ENCODE measurements around the gene ACP5.
"Not testable (repeated sequence)": the region's sequence is repeated elsewhere in the genome, so short reads cannot be mapped to it uniquely, and the experiment has no call there.

The ACP5 gene

GRCh38 chr19:11577451-11578257 is at the start of gene ACP5:
ACP5 (minus strand) TSS chr19:11577645; CDS start chr19:11577317, 328 bp downstream.
- DNase-seq (ENCODE audit: low read depth), result no peak

- no peak for DNase-seq (ENCODE audit: low read depth)
Measured at GRCh38 chr19:11626252-11626651, 48.8 kb upstream of the ACP5 start.

GRCh38 chr19:11624069-11624463 is 46.6 kb upstream of the ACP5 start:
- peak; percentile 9 for DNase-seq (ENCODE audit: low read depth)

- DNase-seq (ENCODE audit: low read depth), result not testable (repeated sequence)
Measured at GRCh38 chr19:11622401-11622800, 45.0 kb upstream of the ACP5 start.

- no peak for DNase-seq (ENCODE audit: low read depth)
Measured at GRCh38 chr19:11620553-11620952, 43.1 kb upstream of the ACP5 start.

- DNase-seq (ENCODE audit: low read depth), result no peak
Measured at GRCh38 chr19:11617180-11618062, 40.0 kb upstream of the ACP5 start.

- no peak for DNase-seq (ENCODE audit: low read depth)
Measured at GRCh38 chr19:11612816-11613511, 35.5 kb upstream of the ACP5 start.

GRCh38 chr19:11611730-11612129 is 34.3 kb upstream of the ACP5 start:
- no peak for DNase-seq (ENCODE audit: low read depth)

- DNase-seq (ENCODE audit: low read depth), result no peak
Measured at GRCh38 chr19:11606484-11606883, 29.0 kb upstream of the ACP5 start.

GRCh38 chr19:11599704-11600103 is 22.3 kb upstream of the ACP5 start:
- DNase-seq (ENCODE audit: low read depth), result not testable (repeated sequence)

GRCh38 chr19:11598746-11599145 is 21.3 kb upstream of the ACP5 start:
- DNase-seq (ENCODE audit: low read depth), result no peak

- no peak for DNase-seq (ENCODE audit: low read depth)
Measured at GRCh38 chr19:11598103-11598483, 20.6 kb upstream of the ACP5 start.

GRCh38 chr19:11597202-11598102 is 20.0 kb upstream of the ACP5 start, which contains the start of gene ZNF627:
ZNF627 (plus strand) TSS chr19:11597483; CDS start chr19:11597628, 145 bp downstream.
- DNase-seq (ENCODE audit: low read depth), result peak; percentile 90

- DNase-seq (ENCODE audit: low read depth), result no peak
Measured at GRCh38 chr19:11596156-11596555, 18.7 kb upstream of the ACP5 start.

GRCh38 chr19:11594084-11594483 is 16.6 kb upstream of the ACP5 start:
- DNase-seq (ENCODE audit: low read depth), result no peak

- DNase-seq (ENCODE audit: low read depth), result no peak
Measured at GRCh38 chr19:11587975-11588631, 10.7 kb upstream of the ACP5 start.

GRCh38 chr19:11587302-11587974 is 10.0 kb upstream of the ACP5 start:
- DNase-seq (ENCODE audit: low read depth), result no peak

- no peak for DNase-seq (ENCODE audit: low read depth)
Measured at GRCh38 chr19:11586331-11586730, 8.9 kb upstream of the ACP5 start.

- DNase-seq (ENCODE audit: low read depth), result no peak
Measured at GRCh38 chr19:11581740-11582139, 4.3 kb upstream of the ACP5 start.

- DNase-seq (ENCODE audit: low read depth), result no peak
Measured at GRCh38 chr19:11580116-11580515, 2.7 kb upstream of the ACP5 start.
